HG03159 (cell line): ENCODE measurements around the gene ANKS1B.
"Not testable (repeated sequence)": the region's sequence is repeated elsewhere in the genome, so short reads cannot be mapped to it uniquely, and the experiment has no call there.

ENCODE experiments used
- ATAC-seq: cut with Tn5 transposase; IDR thresholded peaks from one replicate; pipeline ENCODE4 v1.9.1; 2021; ENCODE audit warnings: mild to moderate bottlenecking, moderate library complexity; ENCODE audit not compliant: unreplicated experiment

ANKS1B gene

GRCh38 chr12:98799822-98800221, 1184.9 kb downstream of the ANKS1B start:
- ATAC-seq, result no peak

GRCh38 chr12:98799146-98799810, 1185.5 kb downstream of the ANKS1B start:
- ATAC-seq, result no peak

GRCh38 chr12:98797200-98797599, 1187.5 kb downstream of the ANKS1B start:
- no peak for ATAC-seq

GRCh38 chr12:98796745-98797144, 1188.0 kb downstream of the ANKS1B start:
- no peak for ATAC-seq

- no peak for ATAC-seq
Measured at GRCh38 chr12:98793121-98793520, 1191.6 kb downstream of the ANKS1B start.

GRCh38 chr12:98791406-98791805, 1193.3 kb downstream of the ANKS1B start:
- ATAC-seq, result no peak

GRCh38 chr12:98788396-98788795, 1196.3 kb downstream of the ANKS1B start:
- ATAC-seq, result no peak

GRCh38 chr12:98786653-98787052, 1198.1 kb downstream of the ANKS1B start:
- no peak for ATAC-seq

GRCh38 chr12:98783420-98783819, 1201.3 kb downstream of the ANKS1B start:
- ATAC-seq, result no peak

GRCh38 chr12:98780261-98780660, 1204.5 kb downstream of the ANKS1B start:
- ATAC-seq, result no peak

- ATAC-seq, result no peak
Measured at GRCh38 chr12:98772818-98773217, 1211.9 kb downstream of the ANKS1B start.

GRCh38 chr12:98771811-98772752, 1212.7 kb downstream of the ANKS1B start:
- ATAC-seq, result no peak

GRCh38 chr12:98770230-98770629, 1214.5 kb downstream of the ANKS1B start:
- no peak for ATAC-seq

GRCh38 chr12:98769068-98769467, 1215.7 kb downstream of the ANKS1B start:
- no peak for ATAC-seq

GRCh38 chr12:98767248-98767647, 1217.5 kb downstream of the ANKS1B start:
- no peak for ATAC-seq

- ATAC-seq, result no peak
Measured at GRCh38 chr12:98763656-98764055, 1221.1 kb downstream of the ANKS1B start.

GRCh38 chr12:98758331-98758730, 1226.4 kb downstream of the ANKS1B start:
- ATAC-seq, result no peak

- ATAC-seq, result no peak
Measured at GRCh38 chr12:98757455-98757854, 1227.3 kb downstream of the ANKS1B start.

- not testable (repeated sequence) for ATAC-seq
Measured at GRCh38 chr12:98755855-98756254, 1228.9 kb downstream of the ANKS1B start.

GRCh38 chr12:98754095-98754494, 1230.6 kb downstream of the ANKS1B start:
- ATAC-seq, result peak; percentile 99

GRCh38 chr12:98752726-98753125, 1232.0 kb downstream of the ANKS1B start:
- no peak for ATAC-seq

- no peak for ATAC-seq
Measured at GRCh38 chr12:98751580-98752115, 1233.1 kb downstream of the ANKS1B start.
